Upper lobe of right lung (tissue), 1 donor: ENCODE data around the gene FBXO2. TPM values are rescaled to one million over a fixed set of nuclear protein-coding genes. Genes with fewer than 3 reads are reported as not detected.

ENCODE experiments used
- ATAC-seq: fragments of 200-7000 bp; cut with Tn5 transposase; one replicate; pipeline ENCODE4 v1.9.1; 2020; ENCODE audit warnings: mild to moderate bottlenecking, moderate library complexity
- DNase-seq: peaks from one replicate; pipeline ENCODE4 v3.0.0-alpha.2; 2020
- H3K27ac ChIP-seq: fragments of 200-600 bp; one replicate; pipeline ENCODE4 v1.8.0; 2022
- H3K27me3 ChIP-seq: fragments of 200-600 bp; one replicate; pipeline ENCODE4 v1.8.0; 2022; ENCODE audit warnings: mild to moderate bottlenecking
- H3K36me3 ChIP-seq: fragments of 200-600 bp; one replicate; pipeline ENCODE4 v1.8.0; 2022
- H3K4me1 ChIP-seq: fragments of 200-600 bp; one replicate; pipeline ENCODE4 v1.8.0; 2022
- H3K4me3 ChIP-seq: fragments of 200-600 bp; one replicate; pipeline ENCODE4 v1.8.0; 2022; ENCODE audit warnings: mild to moderate bottlenecking
- H3K9me3 ChIP-seq: fragments of 200-600 bp; one replicate; pipeline ENCODE4 v1.8.0; 2022
- intact Hi-C: fragments of 100-400 bp; cut with DNase I; formaldehyde crosslinking; loops from one replicate; pipeline ENCODE4 v1.11.0; 2022
- total RNA-seq: library from RNA; stranded (reverse); fragmentation: NEBNext Ultra II Directional; extraction: Animal tissue kit (Norgen Biotek cat#: 25700); gene quantifications from one replicate; pipeline ENCODE4 v1.2.1, GENCODE V29; 2021
- TF ChIP-seq, protein P1 (sequence below): fragments of 200-600 bp; IDR thresholded peaks from one replicate; pipeline ENCODE4 v1.8.0; 2022; ENCODE audit warnings: antibody characterized with exemption
- donor health status: DM: no; HTN: yes; CAD: no; lungs with severe emphysema.

The FBXO2 gene
- total RNA-seq, 1 donor from 2014 or later = 11.2 TPM

DNA sequence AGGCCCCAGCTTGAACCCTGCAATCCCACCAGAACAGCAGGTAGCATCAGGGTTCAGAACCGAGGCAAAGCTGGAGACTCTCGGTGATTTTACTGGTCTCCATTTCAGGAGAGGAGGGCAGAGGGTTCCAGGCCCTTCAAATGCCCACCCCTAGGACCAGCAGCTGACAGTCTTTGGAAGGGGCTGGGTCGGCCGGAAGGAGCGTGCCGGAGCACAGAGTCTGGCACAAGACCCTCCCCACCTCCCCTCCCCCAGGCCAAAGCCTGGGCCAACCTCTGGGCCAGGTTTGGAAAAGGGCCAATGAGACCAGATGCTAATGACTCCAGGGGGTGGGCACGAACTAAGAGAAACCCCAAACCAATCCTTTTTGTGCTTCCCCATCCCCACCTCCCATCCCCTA, 6.9 kb downstream of the FBXO2 start:
- intact Hi-C loops = loop anchor here (5.0 to 10.0 kb wide), 3 partner anchors 173 to 610 kb away; partner anchors contain the start of gene DISP3
- Histone ChIP-seq H3K27ac (no peak overlapping the region), H3K9me3 (no peaks in the 10 kb centered on the region), H3K4me3 (no peak overlapping the region), H3K4me1 (peaks cover 22% of the 10 kb centered on the region), H3K36me3 (no peaks in the 10 kb centered on the region), H3K27me3 (no peaks in the 10 kb centered on the region)
- ATAC-seq = no peak
- no peak for DNase-seq
- TF ChIP-seq, protein P1, sequence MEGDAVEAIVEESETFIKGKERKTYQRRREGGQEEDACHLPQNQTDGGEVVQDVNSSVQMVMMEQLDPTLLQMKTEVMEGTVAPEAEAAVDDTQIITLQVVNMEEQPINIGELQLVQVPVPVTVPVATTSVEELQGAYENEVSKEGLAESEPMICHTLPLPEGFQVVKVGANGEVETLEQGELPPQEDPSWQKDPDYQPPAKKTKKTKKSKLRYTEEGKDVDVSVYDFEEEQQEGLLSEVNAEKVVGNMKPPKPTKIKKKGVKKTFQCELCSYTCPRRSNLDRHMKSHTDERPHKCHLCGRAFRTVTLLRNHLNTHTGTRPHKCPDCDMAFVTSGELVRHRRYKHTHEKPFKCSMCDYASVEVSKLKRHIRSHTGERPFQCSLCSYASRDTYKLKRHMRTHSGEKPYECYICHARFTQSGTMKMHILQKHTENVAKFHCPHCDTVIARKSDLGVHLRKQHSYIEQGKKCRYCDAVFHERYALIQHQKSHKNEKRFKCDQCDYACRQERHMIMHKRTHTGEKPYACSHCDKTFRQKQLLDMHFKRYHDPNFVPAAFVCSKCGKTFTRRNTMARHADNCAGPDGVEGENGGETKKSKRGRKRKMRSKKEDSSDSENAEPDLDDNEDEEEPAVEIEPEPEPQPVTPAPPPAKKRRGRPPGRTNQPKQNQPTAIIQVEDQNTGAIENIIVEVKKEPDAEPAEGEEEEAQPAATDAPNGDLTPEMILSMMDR = no peak

DNA sequence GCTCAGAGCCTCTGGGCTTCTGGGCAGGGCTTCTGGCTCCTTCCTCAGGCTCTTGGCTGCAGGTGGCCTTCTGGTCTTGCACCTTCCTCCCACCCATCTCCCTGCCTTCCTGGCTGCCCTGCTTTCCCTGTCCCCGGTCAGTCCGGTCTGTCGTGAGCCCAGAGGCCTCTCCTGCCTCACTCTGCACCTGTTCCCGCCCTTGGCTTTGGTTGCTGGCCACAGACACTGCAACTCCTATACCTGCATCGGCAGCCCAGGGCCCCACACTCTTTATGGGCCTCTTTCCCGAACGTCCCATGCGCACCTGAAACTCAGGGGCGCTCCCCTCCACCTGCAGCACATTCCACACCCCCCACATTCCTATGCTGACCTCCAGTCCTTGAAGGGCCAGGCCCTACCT, 7.9 kb downstream of the FBXO2 start:
- no peak for ATAC-seq
- intact Hi-C loops = loop anchor here (5.0 to 10.0 kb wide), 3 partner anchors 172 to 609 kb away; partner anchors contain the start of gene DISP3
- TF ChIP-seq, protein P1 = no peak
- no peak overlapping the region for H3K4me3 ChIP-seq
- DNase-seq = no peak
- no peaks in the 10 kb centered on the region for H3K27me3 ChIP-seq
- no peaks in the 10 kb centered on the region for H3K36me3 ChIP-seq
- H3K27ac ChIP-seq = no peak overlapping the region
- peaks cover 22% of the 10 kb centered on the region for H3K4me1 ChIP-seq
- no peaks in the 10 kb centered on the region for H3K9me3 ChIP-seq

DNA sequence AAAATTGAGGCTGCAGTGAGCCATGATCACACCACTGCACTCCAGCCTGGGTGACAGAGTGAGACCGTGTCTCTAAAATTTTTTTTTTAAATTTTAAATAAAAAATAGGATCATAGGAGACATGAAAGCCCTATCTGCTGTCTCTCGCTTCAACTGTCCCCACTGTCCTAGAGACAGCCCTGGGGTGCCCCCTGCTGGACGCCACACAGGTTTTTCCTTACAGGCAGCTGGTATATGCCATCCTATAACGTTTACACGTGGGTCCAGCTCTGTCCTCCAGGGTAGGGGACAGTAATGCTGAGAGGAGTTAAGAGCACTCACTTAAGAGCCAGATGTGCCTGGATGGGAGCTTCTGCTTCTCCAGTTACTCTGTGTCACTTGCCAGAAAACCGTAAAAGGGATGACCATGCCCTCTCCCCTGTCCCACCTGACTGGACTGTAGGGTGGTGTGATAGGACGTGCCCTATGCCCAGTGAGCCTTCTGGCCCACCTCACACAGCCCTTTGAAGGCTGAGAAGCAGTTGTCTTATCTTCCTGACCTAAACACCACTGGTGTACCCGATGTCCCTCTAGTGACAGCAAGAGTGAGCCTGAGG, 8.5 kb downstream of the FBXO2 start:
- no peaks in the 10 kb centered on the region for H3K9me3 ChIP-seq
- DNase-seq = peak; percentile 90
- H3K36me3 ChIP-seq = no peaks in the 10 kb centered on the region
- TF ChIP-seq, protein P1 = peak; percentile 82
- no peak overlapping the region for H3K4me3 ChIP-seq
- H3K27me3 ChIP-seq = no peaks in the 10 kb centered on the region
- peak; percentile 44 for ATAC-seq
- intact Hi-C loops = loop anchor here (5.0 to 10.0 kb wide), 3 partner anchors 171 to 608 kb away; partner anchors contain the start of gene DISP3
- H3K27ac ChIP-seq = no peak overlapping the region
- H3K4me1 ChIP-seq = peaks cover 20% of the 10 kb centered on the region

DNA sequence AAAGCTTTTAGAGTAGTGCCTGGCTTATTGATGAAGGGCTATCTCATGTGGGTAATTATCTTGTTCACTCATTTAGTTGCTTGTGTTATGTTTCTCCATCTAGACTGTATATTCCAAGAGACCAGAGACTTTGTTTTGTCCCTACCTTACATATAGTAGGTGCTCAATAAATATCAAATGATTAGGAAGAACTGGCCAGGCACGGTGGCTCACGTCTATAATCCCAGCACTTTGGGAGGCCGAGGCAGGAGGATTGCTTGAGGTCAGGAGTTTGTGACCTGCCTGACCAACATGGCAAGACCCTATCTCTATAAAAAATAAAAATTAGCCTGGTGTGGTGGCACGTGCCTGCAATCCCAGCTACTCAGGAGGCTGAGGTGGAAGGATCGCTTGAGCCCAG, 9.0 kb downstream of the FBXO2 start:
- peaks cover 16% of the 10 kb centered on the region for H3K4me1 ChIP-seq
- H3K36me3 ChIP-seq = no peaks in the 10 kb centered on the region
- TF ChIP-seq, protein P1 = no peak
- no peak for DNase-seq
- H3K27me3 ChIP-seq = no peaks in the 10 kb centered on the region
- no peak overlapping the region for H3K27ac ChIP-seq
- ATAC-seq = no peak
- H3K9me3 ChIP-seq = no peaks in the 10 kb centered on the region
- H3K4me3 ChIP-seq = no peak overlapping the region
- intact Hi-C loops = loop anchor here (5.0 to 10.0 kb wide), 3 partner anchors 170 to 608 kb away; partner anchors contain the start of gene DISP3

DNA sequence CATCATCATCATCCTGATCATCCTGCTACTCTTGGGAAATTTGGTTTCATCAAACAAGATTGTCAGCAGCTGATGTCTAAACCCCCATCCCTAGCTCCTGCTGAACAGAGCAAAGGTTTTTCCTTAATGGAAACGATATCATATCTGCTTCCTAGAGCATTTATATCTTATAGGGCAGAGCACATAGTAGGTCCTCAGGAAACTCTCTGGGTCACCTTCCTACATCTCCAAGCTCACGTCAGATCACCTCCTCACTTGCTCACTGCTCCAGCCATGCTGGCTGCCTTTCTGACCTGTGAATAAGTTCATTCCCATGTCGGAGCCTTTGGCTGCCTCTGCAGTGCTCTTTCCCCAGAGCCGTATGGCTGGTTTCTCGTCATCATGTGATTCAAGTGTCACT, 10.4 kb downstream of the FBXO2 start:
- DNase-seq (no peak), ATAC-seq (no peak)
- H3K27ac ChIP-seq = no peak overlapping the region
- intact Hi-C loops = loop anchor here (10.0 kb wide), 2 partner anchors 169 to 399 kb away; partner anchors contain the start of gene DISP3
- peaks cover 3% of the 10 kb centered on the region for H3K4me1 ChIP-seq
- no peaks in the 10 kb centered on the region for H3K27me3 ChIP-seq
- H3K4me3 ChIP-seq = no peak overlapping the region
- H3K36me3 ChIP-seq = no peaks in the 10 kb centered on the region
- no peaks in the 10 kb centered on the region for H3K9me3 ChIP-seq
- TF ChIP-seq, protein P1 = no peak
